Loucy (cell line): ENCODE results near the gene TSEN2.

ENCODE experiments used
- H2AFZ ChIP-seq: fragments of 200-600 bp; sonication (generic); 2 replicates; pipeline ENCODE4 v1.6.0; 2016; ENCODE audit warnings: antibody characterized with exemption, mild to moderate bottlenecking, low read length, moderate library complexity
- H3F3A ChIP-seq: fragments of 200-600 bp; 2 replicates; pipeline ENCODE4 v1.6.0; 2016; ENCODE audit warnings: antibody characterized with exemption, low read depth, mild to moderate bottlenecking
- H3K27me3 ChIP-seq: fragments of 200-600 bp; sonication (generic); 2 replicates; pipeline ENCODE4 v1.6.1; 2014; ENCODE audit warnings: low read length, mild to moderate bottlenecking; ENCODE audit not compliant: insufficient read depth, poor library complexity, severe bottlenecking
- H3K36me3 ChIP-seq: fragments of 200-600 bp; sonication (generic); 2 replicates; pipeline ENCODE4 v1.6.1; 2016; ENCODE audit warnings: low read length; ENCODE audit not compliant: insufficient read depth
- H3K4me1 ChIP-seq: fragments of 200-600 bp; sonication (generic); 2 replicates; pipeline ENCODE4 v1.5.1; 2014; ENCODE audit warnings: low read length, mild to moderate bottlenecking; ENCODE audit not compliant: insufficient read depth, poor library complexity, severe bottlenecking
- H3K4me2 ChIP-seq: fragments of 200-600 bp; sonication (generic); 2 replicates; pipeline ENCODE4 v1.6.0; 2014; ENCODE audit warnings: antibody characterized with exemption, low read length, low read depth, mild to moderate bottlenecking; ENCODE audit not compliant: poor library complexity, severe bottlenecking
- H3K4me3 ChIP-seq: fragments of 200-600 bp; sonication (generic); 2 replicates; pipeline ENCODE4 v1.5.1; 2014; ENCODE audit warnings: low read length, mild to moderate bottlenecking, mixed read lengths; ENCODE audit not compliant: poor library complexity, severe bottlenecking
- H3K79me2 ChIP-seq: fragments of 200-600 bp; sonication (generic); 2 replicates; pipeline ENCODE4 v1.6.1; 2014; ENCODE audit warnings: low read length; ENCODE audit not compliant: insufficient read depth
- H3K9ac ChIP-seq: fragments of 200-600 bp; sonication (generic); 2 replicates; pipeline ENCODE4 v1.6.0; 2014; ENCODE audit warnings: mild to moderate bottlenecking, low read depth, low read length, moderate library complexity; ENCODE audit not compliant: poor library complexity, severe bottlenecking
- H3K9me2 ChIP-seq: fragments of 200-600 bp; sonication (generic); replicated peaks from 2 replicates; pipeline ENCODE4 v1.6.1; 2016; ENCODE audit warnings: low read depth, low read length, mixed read lengths
- H3K9me3 ChIP-seq: fragments of 200-600 bp; sonication (generic); 2 replicates; pipeline ENCODE4 v1.6.1; 2014; ENCODE audit warnings: mild to moderate bottlenecking, antibody characterized with exemption, low read length, low read depth; ENCODE audit not compliant: insufficient read depth
- H4K20me1 ChIP-seq: fragments of 200-600 bp; sonication (generic); 2 replicates; pipeline ENCODE4 v1.6.0; 2014; ENCODE audit warnings: antibody characterized with exemption, low read length, mild to moderate bottlenecking; ENCODE audit not compliant: insufficient read depth, poor library complexity, severe bottlenecking
- EZH2phosphoT487 ChIP-seq: fragments of 200-600 bp; IDR thresholded peaks from 2 replicates; pipeline ENCODE4 v1.6.1; 2018; ENCODE audit warnings: antibody characterized with exemption, mild to moderate bottlenecking, moderate library complexity, borderline replicate concordance
- TF ChIP-seq, protein P1 (sequence below): fragments of 200-600 bp; sonication (generic); conservative IDR thresholded peaks from 2 replicates; pipeline ENCODE4 v1.5.1; 2014; ENCODE audit warnings: mild to moderate bottlenecking, antibody characterized with exemption, low read length

The TSEN2 gene

DNA sequence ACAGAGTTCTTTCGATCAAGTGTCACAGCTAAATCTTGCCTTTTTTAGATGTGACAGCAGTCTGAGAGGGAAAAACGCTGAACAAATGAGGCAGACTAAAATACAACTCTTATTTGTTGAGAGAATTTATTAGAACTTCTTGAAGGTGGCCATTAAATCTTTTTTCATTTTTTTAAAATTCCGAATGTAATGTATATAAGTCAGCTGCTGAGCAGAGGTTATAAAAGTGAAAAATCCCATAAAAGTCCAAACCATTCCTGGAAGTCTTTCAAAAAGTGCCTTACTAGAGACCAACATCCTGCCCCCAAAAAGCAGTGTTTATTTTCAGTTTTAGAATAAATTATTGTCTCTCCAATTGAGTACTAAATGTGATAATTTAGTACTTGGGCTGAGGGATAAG is 3.1 kb downstream of the TSEN2 start:
- Histone ChIP-seq H3K4me3 (no peak overlapping the region), H3K79me2 (peaks cover 13% of the 10 kb centered on the region), H3K27me3 (no peaks in the 10 kb centered on the region), H3K9me2 (no peaks in the 10 kb centered on the region), H2AFZ (no peak overlapping the region), H3K9me3 (no peaks in the 10 kb centered on the region), H3K9ac (no peak overlapping the region), H3K4me1 (peaks cover 50% of the 10 kb centered on the region), H3F3A (no peaks in the 10 kb centered on the region; the same call in 1 of the 2 replicates), H3K36me3 (no peaks in the 10 kb centered on the region), H4K20me1 (no peaks in the 10 kb centered on the region), H3K4me2 (no peak overlapping the region)
- TF ChIP-seq, protein P1, sequence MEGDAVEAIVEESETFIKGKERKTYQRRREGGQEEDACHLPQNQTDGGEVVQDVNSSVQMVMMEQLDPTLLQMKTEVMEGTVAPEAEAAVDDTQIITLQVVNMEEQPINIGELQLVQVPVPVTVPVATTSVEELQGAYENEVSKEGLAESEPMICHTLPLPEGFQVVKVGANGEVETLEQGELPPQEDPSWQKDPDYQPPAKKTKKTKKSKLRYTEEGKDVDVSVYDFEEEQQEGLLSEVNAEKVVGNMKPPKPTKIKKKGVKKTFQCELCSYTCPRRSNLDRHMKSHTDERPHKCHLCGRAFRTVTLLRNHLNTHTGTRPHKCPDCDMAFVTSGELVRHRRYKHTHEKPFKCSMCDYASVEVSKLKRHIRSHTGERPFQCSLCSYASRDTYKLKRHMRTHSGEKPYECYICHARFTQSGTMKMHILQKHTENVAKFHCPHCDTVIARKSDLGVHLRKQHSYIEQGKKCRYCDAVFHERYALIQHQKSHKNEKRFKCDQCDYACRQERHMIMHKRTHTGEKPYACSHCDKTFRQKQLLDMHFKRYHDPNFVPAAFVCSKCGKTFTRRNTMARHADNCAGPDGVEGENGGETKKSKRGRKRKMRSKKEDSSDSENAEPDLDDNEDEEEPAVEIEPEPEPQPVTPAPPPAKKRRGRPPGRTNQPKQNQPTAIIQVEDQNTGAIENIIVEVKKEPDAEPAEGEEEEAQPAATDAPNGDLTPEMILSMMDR: no peak
- no peak for TF ChIP-seq EZH2phosphoT487

DNA sequence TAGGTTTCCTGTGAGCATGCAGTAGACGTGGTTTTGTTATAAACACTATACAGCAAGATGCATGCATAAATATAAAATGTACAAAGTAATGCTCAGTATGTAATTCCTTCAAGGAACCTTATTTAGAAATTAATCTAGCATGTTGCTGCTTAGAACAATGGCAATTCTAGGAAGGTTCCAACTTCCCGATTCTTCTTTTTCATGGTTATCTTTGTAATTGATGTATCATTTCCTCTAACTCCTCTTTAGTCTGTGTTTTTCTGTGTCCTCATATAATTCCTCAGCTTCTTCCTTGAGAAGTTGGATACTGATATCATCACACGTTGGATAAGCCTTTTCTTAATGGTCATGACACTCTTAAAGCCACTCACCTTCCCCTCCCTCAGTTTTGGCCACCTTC is 3.5 kb downstream of the TSEN2 start:
- no peaks in the 10 kb centered on the region for H4K20me1 ChIP-seq
- peaks cover 47% of the 10 kb centered on the region for H3K4me1 ChIP-seq
- H3K36me3 ChIP-seq: no peaks in the 10 kb centered on the region
- no peaks in the 10 kb centered on the region; the same call in 1 of the 2 replicates for H3F3A ChIP-seq
- peaks cover 13% of the 10 kb centered on the region for H3K79me2 ChIP-seq
- TF ChIP-seq EZH2phosphoT487: no peak
- TF ChIP-seq, protein P1: no peak
- H3K27me3 ChIP-seq: no peaks in the 10 kb centered on the region
- no peak overlapping the region for H3K4me3 ChIP-seq
- no peak overlapping the region for H2AFZ ChIP-seq
- H3K9ac ChIP-seq: no peak overlapping the region
- H3K9me2 ChIP-seq: no peaks in the 10 kb centered on the region
- no peak overlapping the region for H3K4me2 ChIP-seq
- H3K9me3 ChIP-seq: no peaks in the 10 kb centered on the region

DNA sequence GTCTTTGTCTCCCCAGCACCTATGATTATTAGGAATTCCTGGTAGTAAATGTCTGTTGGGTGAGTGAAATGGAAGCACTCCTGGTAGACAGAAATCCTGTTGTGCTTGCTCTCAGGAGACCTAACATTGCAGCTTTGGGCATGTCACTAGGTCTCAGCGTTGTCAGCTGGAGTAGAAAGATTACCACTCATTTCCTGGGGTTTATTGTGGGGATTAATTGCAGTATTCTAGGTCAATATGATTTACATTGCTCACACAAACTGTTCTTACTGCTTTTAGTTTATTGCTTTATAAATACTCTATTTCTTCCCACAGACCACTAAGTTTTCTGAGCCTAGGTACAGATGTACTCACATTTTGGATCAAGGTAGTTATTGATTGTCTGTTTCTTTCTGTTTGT is 5.1 kb downstream of the TSEN2 start:
- no peaks in the 10 kb centered on the region for H3K36me3 ChIP-seq

More for the DNA sequence above, 5.1 kb downstream of the TSEN2 start:
- peak overlapping the region; percentile 47 for H3K4me2 ChIP-seq
- no peaks in the 10 kb centered on the region for H3K27me3 ChIP-seq
- H3K4me1 ChIP-seq: peaks cover 38% of the 10 kb centered on the region
- no peaks in the 10 kb centered on the region; the same call in 1 of the 2 replicates for H3F3A ChIP-seq
- H3K9me3 ChIP-seq: no peaks in the 10 kb centered on the region
- peak overlapping the region; percentile 26 for H3K4me3 ChIP-seq
- TF ChIP-seq, protein P1: no peak
- TF ChIP-seq EZH2phosphoT487: no peak
- no peaks in the 10 kb centered on the region for H4K20me1 ChIP-seq
- H3K79me2 ChIP-seq: peaks cover 13% of the 10 kb centered on the region
- no peak overlapping the region for H3K9ac ChIP-seq
- no peaks in the 10 kb centered on the region for H3K9me2 ChIP-seq
- H2AFZ ChIP-seq: no peak overlapping the region
